Trophoblast cell (in vitro differentiated cells and primary cell): Measurements from ENCODE around the gene MAGI2.
A peak's percentile ranks its signal among the peaks of the same experiment; 100 is the strongest.

ENCODE experiments used
- DNase-seq, 2 donors: peaks; one replicate each; pipeline ENCODE4 v3.0.0-alpha.2; 2016
- H2AFZ ChIP-seq: 2 replicates; pipeline ENCODE4 v1.6.1; 2013; ENCODE audit warnings: low read length, moderate library complexity, mild to moderate bottlenecking; ENCODE audit not compliant: insufficient read depth, poor library complexity
- H2AK5ac ChIP-seq: 2 replicates; pipeline ENCODE4 v1.6.1; 2013; ENCODE audit warnings: mild to moderate bottlenecking, low read length
- H2BK120ac ChIP-seq: 2 replicates; pipeline ENCODE4 v1.6.1; 2013; ENCODE audit warnings: low read length, mild to moderate bottlenecking, moderate library complexity; ENCODE audit not compliant: insufficient read depth, poor library complexity
- H2BK12ac ChIP-seq: 2 replicates; pipeline ENCODE4 v1.6.1; 2013; ENCODE audit warnings: mild to moderate bottlenecking, low read length, moderate library complexity
- H2BK5ac ChIP-seq: 2 replicates; pipeline ENCODE4 v1.6.1; 2013; ENCODE audit warnings: low read length, low read depth, moderate library complexity, mild to moderate bottlenecking; ENCODE audit not compliant: poor library complexity
- H3K14ac ChIP-seq: 2 replicates; pipeline ENCODE4 v1.6.1; 2013; ENCODE audit warnings: mild to moderate bottlenecking, low read length
- H3K18ac ChIP-seq: 2 replicates; pipeline ENCODE4 v1.6.1; 2013; ENCODE audit warnings: mild to moderate bottlenecking, low read length
- H3K23ac ChIP-seq: 2 replicates; pipeline ENCODE4 v1.6.1; 2013; ENCODE audit warnings: low read length
- H3K27ac ChIP-seq: 2 replicates; pipeline ENCODE4 v1.5.1; 2013; ENCODE audit warnings: low read depth, mild to moderate bottlenecking, inconsistent platforms, low read length, moderate library complexity
- H3K27me3 ChIP-seq: 2 replicates; pipeline ENCODE4 v1.6.1; 2013; ENCODE audit warnings: inconsistent platforms, mild to moderate bottlenecking, low read length, moderate library complexity; ENCODE audit not compliant: insufficient read depth
- H3K36me3 ChIP-seq, 2 experiments: 1 replicate in 1 of 2; 2 replicates in 1 of 2; pipeline ENCODE4 v1.6.1; 2013; ENCODE audit warnings: low read length in 2 of 2, mild to moderate bottlenecking in 2 of 2, moderate library complexity in 1 of 2; ENCODE audit not compliant: insufficient read depth in 2 of 2, control insufficient read depth in 1 of 2
- H3K4ac ChIP-seq: 2 replicates; pipeline ENCODE4 v1.6.1; 2013; ENCODE audit warnings: low read depth, mild to moderate bottlenecking, low read length, moderate library complexity
- H3K4me1 ChIP-seq, 2 experiments: 1 replicate in 1 of 2; 2 replicates in 1 of 2; pipeline ENCODE4 v1.6.1; 2013; ENCODE audit warnings: low read length in 2 of 2, mild to moderate bottlenecking in 2 of 2, moderate library complexity in 1 of 2; ENCODE audit not compliant: insufficient read depth in 2 of 2, control insufficient read depth in 1 of 2
- H3K4me2 ChIP-seq: 2 replicates; pipeline ENCODE4 v1.6.1; 2013; ENCODE audit warnings: inconsistent platforms, mild to moderate bottlenecking, low read length, moderate library complexity
- H3K4me3 ChIP-seq: 2 replicates; pipeline ENCODE4 v1.5.1; 2013; ENCODE audit warnings: mild to moderate bottlenecking, low read depth, low read length, inconsistent platforms
- H3K79me1 ChIP-seq: one replicate; pipeline ENCODE4 v1.6.1; 2013; ENCODE audit warnings: low read length
- H3K79me2 ChIP-seq: 2 replicates; pipeline ENCODE4 v1.6.1; 2013; ENCODE audit warnings: low read length, mild to moderate bottlenecking; ENCODE audit not compliant: control insufficient read depth, insufficient read depth, poor library complexity
- H3K9ac ChIP-seq: 2 replicates; pipeline ENCODE4 v1.6.1; 2013; ENCODE audit warnings: mild to moderate bottlenecking, low read length
- H3K9me3 ChIP-seq: 2 replicates; pipeline ENCODE4 v1.6.1; 2013; ENCODE audit warnings: low read depth, mild to moderate bottlenecking, control low read depth, inconsistent platforms, low read length; ENCODE audit not compliant: insufficient read depth
- H4K12ac ChIP-seq: 2 replicates; pipeline ENCODE4 v1.6.1; 2013; ENCODE audit warnings: low read depth, mild to moderate bottlenecking, low read length, moderate library complexity
- H4K8ac ChIP-seq: 2 replicates; pipeline ENCODE4 v1.6.1; 2013; ENCODE audit warnings: low read depth, mild to moderate bottlenecking, low read length, moderate library complexity
- H4K91ac ChIP-seq: one replicate; pipeline ENCODE4 v1.6.1; 2013; ENCODE audit warnings: low read depth, mild to moderate bottlenecking, low read length, moderate library complexity
- WGBS: extraction: QIAGEN DNeasy Blood & Tissue Kit; methylation state at CpG from one replicate; pipeline ENCODE4 v1.1.7; 2013; ENCODE audit warnings: missing lambda C conversion rate; ENCODE audit not compliant: insufficient read length, insufficient coverage; ENCODE audit errors: extremely low coverage; 5-methylcytosine and 5-hydroxymethylcytosine counted together

Gene MAGI2

GRCh38 chr7:78172933-78173591 lies 1280.4 kb downstream of the MAGI2 start:
- no peak overlapping the region for H2AFZ ChIP-seq
- H4K12ac ChIP-seq: no peak overlapping the region
- H3K27me3 ChIP-seq: no peaks in the 10 kb centered on the region
- H4K8ac ChIP-seq: no peak overlapping the region
- no peak overlapping the region for H3K23ac ChIP-seq
- no peaks in the 10 kb centered on the region for H3K9me3 ChIP-seq
- no peak overlapping the region for H3K14ac ChIP-seq
- H3K4me3 ChIP-seq: no peak overlapping the region
- no peak overlapping the region for H2BK5ac ChIP-seq
- no peak overlapping the region for H4K91ac ChIP-seq
- H3K9ac ChIP-seq: no peak overlapping the region
- H3K4ac ChIP-seq: no peak overlapping the region
- no peak overlapping the region for H3K18ac ChIP-seq
- WGBS: no CpG with 5 or more reads among the region's 4 CpGs
- no peaks in the 10 kb centered on the region for H3K79me1 ChIP-seq
- no peaks in the 10 kb centered on the region for H3K36me3 ChIP-seq
- DNase-seq: no peak
- no peak overlapping the region for H2AK5ac ChIP-seq
- H2BK120ac ChIP-seq: no peak overlapping the region
- no peaks in the 10 kb centered on the region for H3K4me1 ChIP-seq
- H2BK12ac ChIP-seq: no peak overlapping the region
- no peak overlapping the region for H3K4me2 ChIP-seq
- H3K27ac ChIP-seq: no peak overlapping the region
- H3K79me2 ChIP-seq: peaks cover 2% of the 10 kb centered on the region

- no peak overlapping the region for H2BK120ac ChIP-seq
- H3K9ac ChIP-seq: no peak overlapping the region
- no peaks in the 10 kb centered on the region for H3K36me3 ChIP-seq
- H3K79me2 ChIP-seq: peaks cover 2% of the 10 kb centered on the region
- no peak overlapping the region for H3K18ac ChIP-seq
- no peak overlapping the region for H3K14ac ChIP-seq
- no peak overlapping the region for H2AFZ ChIP-seq
- H3K4me2 ChIP-seq: no peak overlapping the region
- H4K12ac ChIP-seq: no peak overlapping the region
- H2AK5ac ChIP-seq: no peak overlapping the region
- H3K27me3 ChIP-seq: no peaks in the 10 kb centered on the region
- H3K4me1 ChIP-seq: no peaks in the 10 kb centered on the region
- no peak overlapping the region for H3K4ac ChIP-seq
- no peaks in the 10 kb centered on the region for H3K79me1 ChIP-seq
- H3K27ac ChIP-seq: no peak overlapping the region
- H2BK12ac ChIP-seq: no peak overlapping the region
- H3K4me3 ChIP-seq: no peak overlapping the region
- H3K23ac ChIP-seq: no peak overlapping the region
- no peaks in the 10 kb centered on the region for H3K9me3 ChIP-seq
- WGBS: no CpG with 5 or more reads among the region's 5 CpGs
- DNase-seq: no peak
- no peak overlapping the region for H4K8ac ChIP-seq
- no peak overlapping the region for H2BK5ac ChIP-seq
- H4K91ac ChIP-seq: no peak overlapping the region
These were observed 1281.2 kb downstream of the MAGI2 start for GRCh38 chr7:78172267-78172757.

- Histone ChIP-seq H4K8ac (no peak overlapping the region), H3K4ac (no peak overlapping the region), H3K4me1 (no peaks in the 10 kb centered on the region), H2BK5ac (no peak overlapping the region), H3K4me3 (no peak overlapping the region), H3K23ac (no peak overlapping the region), H3K18ac (no peak overlapping the region), H4K91ac (no peak overlapping the region), H4K12ac (no peak overlapping the region), H3K14ac (no peak overlapping the region), H3K36me3 (no peaks in the 10 kb centered on the region), H2BK12ac (no peak overlapping the region), H2BK120ac (no peak overlapping the region), H3K79me2 (peaks cover 2% of the 10 kb centered on the region), H3K4me2 (no peak overlapping the region), H2AFZ (no peak overlapping the region), H2AK5ac (no peak overlapping the region), H3K9ac (no peak overlapping the region), H3K27me3 (no peaks in the 10 kb centered on the region), H3K9me3 (no peaks in the 10 kb centered on the region), H3K27ac (no peak overlapping the region), H3K79me1 (no peaks in the 10 kb centered on the region)
- DNase-seq: no peak
- no CpG with 5 or more reads among the region's 2 CpGs for WGBS
These were observed 1282.1 kb downstream of the MAGI2 start for GRCh38 chr7:78171398-78171797.

DNA sequence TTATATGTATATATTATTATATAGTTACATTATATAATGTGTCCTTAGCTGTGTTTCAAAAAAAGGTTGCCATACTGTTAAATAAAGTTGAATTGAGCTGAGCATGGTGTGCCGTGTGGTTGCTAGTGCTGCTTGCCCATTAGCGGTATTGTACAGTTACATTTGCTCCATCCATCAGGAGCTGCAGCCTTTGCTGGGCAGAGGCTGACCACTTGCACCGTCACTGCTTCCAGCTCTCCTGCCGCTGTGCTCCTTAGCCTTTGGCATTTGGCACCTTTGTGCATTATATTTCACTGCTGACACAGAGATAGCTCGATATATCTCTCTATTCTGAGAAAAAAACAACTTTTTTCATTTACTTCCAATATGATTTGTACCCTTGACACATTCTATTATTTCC lies 1282.7 kb downstream of the MAGI2 start:
- Histone ChIP-seq H3K9me3 (no peaks in the 10 kb centered on the region), H3K9ac (peak overlapping the region; percentile 9), H2AK5ac (no peak overlapping the region), H3K27ac (no peak overlapping the region), H3K18ac (no peak overlapping the region), H2AFZ (no peak overlapping the region), H3K4me3 (no peak overlapping the region), H2BK12ac (no peak overlapping the region), H3K4ac (no peak overlapping the region), H3K36me3 (no peaks in the 10 kb centered on the region), H3K14ac (no peak overlapping the region), H3K23ac (no peak overlapping the region), H3K4me2 (no peak overlapping the region), H3K4me1 (no peaks in the 10 kb centered on the region), H3K79me2 (peaks cover 2% of the 10 kb centered on the region), H4K91ac (no peak overlapping the region), H4K8ac (no peak overlapping the region), H3K79me1 (no peaks in the 10 kb centered on the region), H2BK5ac (no peak overlapping the region), H3K27me3 (no peaks in the 10 kb centered on the region), H2BK120ac (no peak overlapping the region), H4K12ac (no peak overlapping the region)
- DNase-seq: no peak
- WGBS: no CpG with 5 or more reads among the region's 5 CpGs
